Activated CD4-positive, alpha-beta T cell treated with anti-CD3 and anti-CD28 coated beads for 1 hour (primary cell): ENCODE measurements around the gene ROS1.

ENCODE experiments used
- DNase-seq: peaks from one replicate; pipeline ENCODE4 v3.0.0-alpha.2; 2020

The ROS1 gene

DNA sequence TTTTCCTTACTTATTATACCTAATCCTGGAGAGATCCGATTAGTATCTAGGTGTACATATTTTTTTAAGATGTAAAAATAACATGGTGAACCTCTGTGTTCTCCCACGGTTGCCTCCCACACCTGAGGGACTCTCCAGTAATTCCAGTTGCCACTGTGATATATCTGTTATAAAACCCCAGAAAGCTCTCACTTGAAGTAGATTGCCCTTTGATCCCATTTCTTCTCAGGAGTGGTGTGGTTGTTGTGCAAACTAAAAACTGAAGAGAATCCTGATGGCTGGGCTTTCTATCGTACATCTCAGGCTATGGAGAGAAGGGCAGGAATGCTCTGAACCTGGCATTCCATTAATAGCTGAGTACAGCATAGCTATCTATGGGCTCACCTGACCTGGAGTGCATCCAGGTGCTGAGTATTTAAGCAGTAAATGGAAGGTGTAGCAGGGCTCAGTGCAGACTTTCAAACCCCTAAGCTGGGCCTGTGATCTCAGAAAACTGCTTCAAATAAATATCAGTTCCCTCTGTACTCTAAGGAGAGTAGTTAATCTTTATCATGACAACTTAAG, 119.4 kb downstream of the ROS1 start:
- no peak for DNase-seq

DNA sequence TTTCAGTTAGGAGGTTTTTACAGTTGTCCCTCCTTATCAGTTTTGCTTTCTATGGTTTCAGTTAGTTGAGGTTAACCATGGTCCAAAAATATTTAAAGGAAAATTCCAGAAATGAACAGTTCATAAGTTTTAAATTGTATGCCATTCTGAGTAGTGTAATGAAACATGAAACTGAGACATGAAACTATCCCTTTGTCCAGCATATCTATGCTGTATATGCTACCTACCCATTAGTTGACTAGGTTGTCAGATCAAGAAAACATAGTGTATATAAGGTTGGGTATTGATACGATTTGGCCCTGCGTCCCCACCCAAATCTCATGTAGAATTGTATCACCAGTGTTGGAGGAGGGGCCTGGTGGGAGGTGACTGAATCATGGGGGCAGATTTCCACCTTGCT, 121.3 kb downstream of the ROS1 start:
- no peak for DNase-seq

DNA sequence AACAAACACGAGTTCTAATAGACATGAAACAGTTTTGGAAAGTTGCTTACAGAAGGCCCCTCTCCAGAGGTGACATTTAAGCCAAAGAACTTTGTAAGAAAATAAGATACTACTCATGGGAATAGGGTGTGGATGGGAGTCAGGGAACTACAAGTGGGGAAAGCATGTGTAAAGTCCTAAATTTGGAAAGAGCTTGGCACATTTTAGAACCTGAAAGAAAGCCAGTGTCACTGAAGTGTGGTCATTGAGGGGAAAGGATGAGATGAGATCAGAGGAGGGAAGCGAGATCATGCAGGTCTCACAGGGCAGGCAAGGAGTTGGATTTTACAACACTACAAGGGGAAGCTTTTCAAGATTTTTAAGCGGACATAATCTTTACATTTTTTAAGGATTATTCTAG, 122.4 kb downstream of the ROS1 start:
- no peak for DNase-seq

DNA sequence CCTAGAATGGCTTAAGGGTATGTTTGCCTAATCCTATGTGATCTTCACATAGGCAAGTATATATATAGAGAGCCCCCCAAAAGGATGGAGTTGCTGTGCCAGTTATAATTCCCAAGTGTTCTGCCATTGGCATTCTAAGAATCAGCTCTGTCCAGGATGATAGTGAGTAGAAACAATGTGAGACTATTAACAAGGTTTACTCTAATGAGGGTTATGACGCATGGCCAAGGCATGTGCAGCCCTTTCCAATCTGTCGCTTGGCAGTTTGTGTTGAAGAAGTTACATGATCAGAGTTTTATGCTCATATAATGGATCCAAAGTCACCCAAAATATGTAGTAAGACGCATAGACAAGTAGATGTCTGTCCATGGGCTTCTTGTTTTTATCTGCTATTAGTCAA, 126.8 kb downstream of the ROS1 start:
- no peak for DNase-seq

DNA sequence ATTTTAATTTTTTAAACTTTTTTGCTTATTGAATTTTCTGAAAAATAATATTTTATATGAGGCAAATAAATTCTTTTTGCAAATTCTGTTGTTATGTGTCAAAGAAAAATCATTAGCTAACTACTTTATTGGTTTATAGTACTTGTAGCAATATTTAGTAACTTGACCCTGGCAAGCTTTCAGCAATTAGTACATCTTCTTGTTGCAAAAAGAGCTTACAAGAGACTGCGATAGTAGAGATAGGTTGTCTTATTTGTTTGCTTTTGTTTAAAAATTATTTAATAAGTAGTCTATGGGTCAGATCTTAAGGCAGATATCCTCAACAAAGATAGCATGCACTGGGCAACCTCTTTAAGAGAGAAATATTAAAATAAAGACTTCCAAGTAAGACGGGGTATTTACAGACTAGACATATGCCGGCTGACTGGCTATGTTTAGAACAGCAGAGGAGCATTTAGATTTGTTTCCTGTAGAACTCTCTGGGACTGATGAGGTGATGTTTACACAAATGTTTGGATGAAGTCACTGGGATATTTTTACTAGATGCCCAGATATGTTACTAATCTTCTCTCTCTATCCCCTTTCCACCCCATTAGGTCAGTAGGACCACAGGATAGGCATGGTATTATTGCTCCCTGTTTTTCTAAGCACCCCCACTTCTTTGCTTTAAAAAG, 135.4 kb downstream of the ROS1 start:
- DNase-seq = no peak

DNA sequence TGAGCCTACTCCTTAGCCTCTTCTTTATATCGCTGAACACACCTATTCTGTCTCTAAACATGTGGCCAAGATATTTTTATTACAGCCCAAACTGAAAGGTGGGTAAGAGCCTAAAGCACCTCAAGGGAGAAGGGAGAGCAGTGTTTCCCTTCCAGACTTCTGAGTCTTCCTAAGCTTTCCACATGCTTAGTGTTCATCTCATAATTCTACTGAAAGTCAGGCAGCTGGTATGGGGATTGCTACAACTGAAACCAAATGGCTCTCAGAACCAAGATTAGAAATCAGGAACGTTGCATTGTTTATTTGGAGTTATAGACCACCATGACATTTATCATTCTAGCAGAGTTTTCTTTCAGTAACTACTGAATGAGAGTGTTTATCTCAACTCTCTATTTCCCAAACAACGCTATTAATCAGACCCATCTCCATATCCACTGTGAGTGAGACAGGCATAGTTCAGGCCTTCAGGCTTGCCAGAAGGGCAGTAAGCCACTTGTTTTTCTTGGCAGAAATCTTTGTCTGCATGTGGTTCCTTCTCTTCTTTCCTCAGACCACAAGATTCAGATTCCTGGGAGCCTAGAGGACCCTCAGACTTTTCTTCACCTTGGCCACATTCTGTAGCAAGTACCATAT, 137.5 kb downstream of the ROS1 start:
- DNase-seq = no peak

DNA sequence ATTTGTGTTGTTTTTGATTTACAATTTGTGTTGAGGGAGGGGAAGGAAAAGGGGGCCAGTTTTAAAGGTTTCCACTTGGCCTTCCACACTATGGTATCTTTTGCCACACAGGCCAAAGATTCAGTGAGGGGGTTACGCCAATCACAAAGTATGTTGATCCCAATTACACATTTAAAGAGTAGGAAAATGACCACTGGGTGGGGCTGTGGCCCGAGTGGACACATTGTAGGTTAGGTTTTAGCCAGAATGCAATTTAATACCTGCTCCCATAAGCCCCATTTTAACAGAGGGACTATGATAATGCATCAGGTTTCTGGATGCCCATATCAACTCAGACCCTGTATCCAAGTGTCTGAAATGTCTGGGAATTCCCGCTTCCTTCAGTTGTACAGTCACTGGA, 144.8 kb downstream of the ROS1 start:
- no peak for DNase-seq

DNA sequence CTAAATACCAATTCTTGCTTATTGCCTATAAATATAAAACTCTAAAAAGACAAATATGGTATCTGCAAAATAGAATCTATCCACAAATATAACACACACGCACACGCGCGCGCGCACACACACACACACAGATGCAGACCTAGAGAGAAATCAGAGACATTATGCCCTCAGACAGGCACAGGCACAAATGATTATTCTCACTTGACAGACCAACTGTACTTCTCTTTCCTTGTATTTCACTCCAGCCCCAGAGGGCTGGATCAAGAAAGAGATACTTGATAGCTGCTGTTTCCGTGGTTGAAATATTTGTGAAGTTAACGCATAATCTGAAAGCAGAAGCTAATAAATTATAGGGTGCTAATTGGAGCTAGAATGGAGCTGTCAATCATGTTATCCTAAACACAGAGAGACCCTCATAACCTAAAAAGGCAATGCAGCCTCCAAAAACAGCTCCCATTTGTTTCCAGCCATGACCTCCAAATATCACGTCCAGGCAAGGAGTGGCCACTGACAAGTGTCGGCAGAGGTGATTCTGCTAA, 148.9 kb downstream of the ROS1 start:
- DNase-seq = no peak

DNA sequence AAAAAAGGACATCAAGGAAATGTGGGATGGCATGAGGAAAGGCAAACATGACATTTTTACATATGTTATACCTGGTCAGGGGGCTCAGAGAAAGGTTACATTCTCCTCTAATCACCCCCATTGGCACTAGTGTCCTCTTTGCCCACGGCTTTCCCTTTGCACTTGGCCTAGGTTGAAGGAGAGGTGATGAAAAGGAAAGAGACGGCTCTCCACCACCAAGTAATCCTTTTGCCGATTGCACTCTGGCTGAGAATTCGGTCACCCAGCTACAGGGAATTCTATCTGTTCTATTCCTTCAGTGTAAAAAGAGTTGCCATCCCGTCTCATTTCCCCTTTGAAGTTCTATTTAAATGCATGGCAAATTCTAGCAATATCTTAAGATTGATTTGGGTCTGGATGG, 150.0 kb downstream of the ROS1 start:
- DNase-seq = no peak

DNA sequence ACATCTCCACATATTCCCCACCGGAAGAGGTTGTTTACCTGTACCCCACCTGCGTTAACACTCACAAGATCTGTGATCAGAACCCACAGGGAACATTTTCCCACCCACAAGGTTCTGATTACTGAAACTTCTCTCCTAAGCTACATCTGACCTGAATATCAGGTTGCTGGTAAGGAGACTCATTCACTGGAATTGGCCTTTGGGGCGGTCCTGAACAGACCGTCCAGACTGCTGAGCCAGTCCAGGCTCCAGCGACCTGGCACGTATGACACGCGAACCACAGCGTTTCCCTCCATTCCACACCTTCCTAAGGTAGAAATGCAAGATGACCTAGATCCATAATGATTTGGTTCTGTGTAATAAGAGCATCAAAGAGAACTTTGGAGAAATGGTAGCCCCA, 150.5 kb downstream of the ROS1 start:
- no peak for DNase-seq

DNA sequence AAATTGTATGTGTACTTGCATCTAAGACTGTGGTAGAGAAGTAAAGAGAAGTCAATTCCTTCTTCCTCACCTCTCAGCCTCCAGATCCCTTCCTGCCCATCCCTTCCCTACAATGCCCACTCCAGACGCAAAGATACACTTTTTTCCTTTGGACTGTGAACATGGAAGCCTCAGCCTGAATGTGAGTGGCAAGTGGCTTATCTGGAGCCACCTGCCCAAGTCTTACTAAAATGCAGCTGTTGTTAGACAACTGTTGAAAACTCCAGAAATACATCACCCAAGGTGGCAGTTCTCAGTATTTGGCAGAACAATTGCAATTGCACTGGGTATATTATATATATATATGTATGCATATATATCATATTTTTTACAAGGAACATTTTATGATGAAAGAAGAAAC, 152.9 kb downstream of the ROS1 start:
- no peak for DNase-seq

DNA sequence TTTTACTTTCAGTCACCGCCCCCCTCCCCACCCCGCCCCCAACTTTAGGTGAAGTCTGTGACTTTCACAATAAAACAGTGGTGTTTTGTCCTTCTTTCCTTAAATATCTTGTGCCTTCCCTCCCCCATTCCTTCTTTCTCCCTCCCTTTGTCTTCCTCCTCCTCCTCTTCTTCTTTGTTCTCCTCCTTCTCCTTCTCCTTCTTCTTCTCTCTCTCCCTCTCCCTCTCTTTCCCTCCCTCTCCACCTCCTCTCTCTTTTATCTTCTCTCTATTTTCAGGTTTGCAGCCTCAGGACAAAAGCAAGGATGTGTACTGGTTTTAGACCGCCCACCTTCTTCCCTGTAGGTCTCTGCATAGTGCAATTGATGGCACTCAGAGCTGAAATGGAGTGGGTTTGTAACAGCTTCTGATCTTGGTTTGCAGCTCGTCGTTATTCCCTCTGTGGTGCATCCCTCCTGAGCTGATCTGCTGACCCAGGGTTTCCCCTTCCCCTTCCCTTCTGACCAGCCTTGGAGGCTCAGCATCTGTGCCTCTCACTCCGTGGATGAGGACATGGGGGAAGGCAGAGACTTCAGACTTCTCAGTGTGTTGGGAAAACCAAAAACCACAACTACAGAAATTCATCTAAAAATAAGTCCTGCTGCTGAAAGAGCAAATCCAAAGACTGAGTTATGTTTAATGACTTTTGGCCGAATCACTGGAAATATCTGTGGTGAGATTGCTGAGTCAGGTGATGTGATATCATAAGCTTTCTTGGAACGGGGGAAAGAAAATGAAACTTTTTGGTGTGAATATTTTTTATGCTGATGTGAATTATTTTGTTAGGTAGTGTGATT, 153.5 kb downstream of the ROS1 start:
- DNase-seq = no peak

DNA sequence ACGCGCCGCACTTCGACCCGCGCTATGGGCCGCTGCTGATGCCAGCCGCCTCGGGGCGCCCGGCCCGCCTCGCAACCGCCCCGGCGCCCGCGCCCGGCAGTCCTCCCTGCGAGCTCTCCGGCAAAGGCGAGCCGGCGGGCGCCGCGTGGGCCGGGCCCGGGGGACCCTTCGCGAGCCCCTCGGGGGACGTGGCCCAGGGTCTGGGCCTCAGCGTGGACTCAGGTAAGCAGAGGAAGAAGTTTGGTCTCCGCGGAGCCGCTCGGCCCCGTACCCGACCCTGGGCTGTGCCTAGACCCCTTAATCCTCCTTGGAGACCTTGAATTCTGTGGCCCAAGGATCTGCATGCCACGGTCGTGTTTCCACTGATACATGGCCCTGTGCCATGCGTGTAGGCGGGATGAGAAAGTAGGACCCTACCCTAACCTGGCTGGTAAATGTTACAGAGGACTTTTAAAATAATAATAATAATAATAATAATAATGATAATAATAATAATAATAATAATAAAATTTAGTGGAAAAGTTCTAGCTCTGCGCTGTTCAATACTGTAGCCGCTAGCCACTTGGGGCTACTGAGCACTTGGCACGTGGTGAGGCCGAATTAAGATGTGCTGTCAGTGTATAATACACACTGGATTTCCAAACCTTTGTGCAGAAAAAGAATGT, 154.8 kb downstream of the ROS1 start:
- DNase-seq = no peak

DNA sequence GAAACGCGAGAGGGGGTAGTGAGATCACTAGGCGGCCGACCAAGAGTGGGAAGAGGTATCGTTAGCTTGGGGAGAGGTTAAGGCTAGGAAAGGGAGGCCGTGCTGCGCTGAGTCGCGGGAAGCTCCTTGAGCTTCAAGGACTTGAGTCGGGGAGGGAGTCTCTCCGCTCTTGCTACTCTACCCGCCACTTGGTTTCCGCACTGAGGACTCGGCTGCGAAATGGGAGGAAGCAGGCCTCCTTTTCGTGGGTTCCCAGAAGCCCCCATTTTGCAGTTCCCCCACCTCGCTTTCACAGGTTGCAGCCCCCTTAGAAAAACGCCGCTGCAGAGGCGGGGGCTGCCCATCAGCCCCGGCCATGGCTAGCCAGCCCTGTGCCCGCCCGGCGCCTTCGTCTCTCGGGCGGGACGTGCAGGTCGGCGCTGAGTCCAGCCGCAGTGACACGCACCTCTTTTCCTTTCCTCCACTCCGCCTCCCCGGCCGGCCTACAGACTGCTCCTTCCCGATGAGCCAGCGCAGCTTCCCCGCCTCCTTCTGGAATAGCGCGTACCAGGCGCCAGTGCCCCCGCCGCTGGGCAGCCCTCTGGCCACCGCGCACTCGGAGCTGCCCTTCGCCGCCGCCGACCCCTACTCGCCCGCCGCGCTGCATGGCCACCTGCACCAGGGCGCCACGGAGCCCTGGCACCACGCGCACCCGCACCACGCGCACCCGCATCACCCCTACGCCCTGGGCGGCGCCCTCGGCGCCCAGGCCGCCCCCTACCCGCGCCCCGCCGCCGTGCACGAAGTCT, 155.5 kb downstream of the ROS1 start:
- DNase-seq = no peak

DNA sequence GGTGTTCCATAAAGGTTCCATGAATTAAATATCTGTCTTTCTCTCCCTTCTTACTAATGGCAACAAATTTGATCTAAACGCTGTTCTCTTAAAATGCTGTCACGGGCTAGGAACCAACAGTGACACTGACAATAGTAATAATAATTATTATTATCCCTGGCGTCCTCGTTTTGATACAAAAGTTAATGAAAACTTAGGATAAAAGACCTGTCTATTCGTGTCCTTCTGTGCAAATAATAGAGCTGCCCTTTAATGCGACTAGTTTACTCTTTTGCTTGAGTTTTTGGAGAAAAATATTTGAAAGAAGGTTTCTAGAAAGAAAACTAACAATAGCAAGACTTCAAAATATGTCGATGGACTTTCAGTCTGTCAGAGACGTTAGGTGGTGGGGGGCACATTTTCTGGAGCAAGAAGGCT, 156.1 kb downstream of the ROS1 start:
- DNase-seq = no peak

DNA sequence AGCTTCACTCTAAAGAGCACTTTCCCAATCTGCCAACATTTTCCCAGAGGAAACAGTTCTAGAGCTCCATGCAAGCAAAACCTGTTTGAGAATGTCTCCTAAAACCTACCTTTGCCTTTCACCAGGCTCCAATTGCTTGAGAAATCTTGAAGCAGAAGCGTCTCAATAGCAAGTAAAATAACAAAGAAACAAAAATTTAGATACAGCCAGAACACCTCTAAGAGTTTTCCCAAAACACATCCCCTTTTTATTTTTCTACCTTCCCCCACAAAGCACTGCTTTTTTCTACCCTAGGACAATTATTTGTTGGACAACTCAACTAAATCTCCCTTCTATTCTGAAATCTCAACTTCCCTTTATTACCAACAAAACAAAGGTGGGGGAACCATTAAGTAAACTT, 156.8 kb downstream of the ROS1 start:
- no peak for DNase-seq

DNA sequence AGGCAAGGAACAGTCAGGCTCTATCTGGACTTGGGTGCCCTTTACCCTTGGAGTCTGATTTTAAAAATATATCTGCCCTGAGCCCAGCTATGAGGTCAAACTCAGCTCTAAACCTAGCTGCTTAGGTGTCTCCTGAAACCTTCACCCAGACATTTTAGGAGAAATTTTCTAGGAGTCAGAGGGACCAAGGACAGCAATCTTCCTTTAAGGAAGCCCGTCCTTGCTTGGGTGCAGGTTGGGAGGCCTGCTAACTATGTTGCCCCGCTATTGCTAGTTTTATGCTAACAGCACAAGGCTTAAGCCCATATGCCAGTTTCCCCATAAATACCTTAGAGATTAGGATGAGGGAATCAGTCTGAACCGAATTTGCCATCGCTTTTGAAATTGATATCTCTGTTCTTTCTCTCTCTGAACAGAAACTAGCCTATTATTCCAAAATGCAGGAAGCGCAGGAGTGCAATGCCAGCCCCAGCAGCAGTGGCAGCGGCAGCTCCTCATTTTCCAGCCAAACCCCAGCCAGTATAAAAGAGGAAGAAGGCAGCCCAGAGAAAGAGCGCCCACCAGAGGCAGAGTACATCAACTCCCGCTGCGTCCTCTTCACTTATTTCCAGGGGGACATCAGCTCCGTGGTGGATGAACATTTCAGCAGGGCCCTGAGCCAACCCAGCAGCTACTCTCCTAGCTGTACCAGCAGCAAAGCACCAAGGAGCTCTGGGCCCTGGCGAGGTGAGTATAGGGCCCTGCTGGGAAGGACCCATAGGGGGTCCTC, 157.8 kb downstream of the ROS1 start:
- no peak for DNase-seq

DNA sequence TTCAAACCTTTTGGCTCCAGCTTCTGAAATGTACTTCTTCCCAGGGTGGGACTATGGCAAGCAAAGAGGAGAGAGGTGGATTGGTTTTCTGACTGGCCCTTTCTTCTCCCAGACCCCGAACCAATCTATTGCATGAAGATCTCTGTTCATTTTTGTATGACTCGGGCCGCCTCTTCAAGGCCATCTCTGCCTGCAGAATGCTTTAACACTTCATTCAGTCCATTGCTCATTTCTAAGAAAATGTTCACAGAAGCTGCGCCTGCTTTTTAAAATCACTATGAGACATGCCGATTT, 158.7 kb downstream of the ROS1 start:
- DNase-seq = no peak

DNA sequence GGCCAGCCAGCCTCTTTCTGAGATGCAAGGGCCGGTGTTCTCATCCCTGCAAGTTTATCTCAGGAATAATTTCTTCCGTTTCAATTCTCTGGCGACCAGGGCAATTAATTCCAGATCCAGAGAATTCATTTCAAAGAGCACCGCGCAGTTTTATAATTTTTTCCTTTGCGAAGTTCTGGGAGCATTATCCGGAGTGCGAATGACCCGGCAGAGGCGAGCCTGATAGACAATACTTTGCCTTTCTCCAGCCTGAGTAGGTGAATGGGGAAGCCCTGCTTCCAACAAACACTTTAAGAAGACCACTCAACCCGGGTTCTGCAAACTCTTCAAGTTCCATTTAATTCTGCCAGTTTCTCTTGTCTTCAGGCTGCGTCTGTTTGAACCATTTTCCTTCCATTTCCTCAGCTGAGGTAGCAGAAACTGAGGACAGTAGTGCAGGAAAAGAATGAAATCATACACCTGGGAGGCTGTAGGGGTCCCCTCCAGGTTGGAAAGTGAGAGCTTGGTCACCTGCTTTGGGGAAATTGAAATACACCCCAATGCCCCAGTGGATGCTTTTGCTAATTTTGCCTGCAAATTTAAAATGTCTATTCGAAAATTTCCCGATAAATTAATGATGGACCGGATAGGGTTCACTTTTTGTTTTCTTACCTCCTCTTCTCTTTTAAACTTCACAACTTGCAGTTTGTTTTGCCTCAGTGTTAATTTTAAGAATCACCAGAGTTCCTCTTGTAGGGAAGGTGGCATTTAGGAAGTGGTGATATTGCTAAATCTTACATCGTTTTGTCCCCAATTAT, 159.3 kb downstream of the ROS1 start:
- no peak for DNase-seq

DNA sequence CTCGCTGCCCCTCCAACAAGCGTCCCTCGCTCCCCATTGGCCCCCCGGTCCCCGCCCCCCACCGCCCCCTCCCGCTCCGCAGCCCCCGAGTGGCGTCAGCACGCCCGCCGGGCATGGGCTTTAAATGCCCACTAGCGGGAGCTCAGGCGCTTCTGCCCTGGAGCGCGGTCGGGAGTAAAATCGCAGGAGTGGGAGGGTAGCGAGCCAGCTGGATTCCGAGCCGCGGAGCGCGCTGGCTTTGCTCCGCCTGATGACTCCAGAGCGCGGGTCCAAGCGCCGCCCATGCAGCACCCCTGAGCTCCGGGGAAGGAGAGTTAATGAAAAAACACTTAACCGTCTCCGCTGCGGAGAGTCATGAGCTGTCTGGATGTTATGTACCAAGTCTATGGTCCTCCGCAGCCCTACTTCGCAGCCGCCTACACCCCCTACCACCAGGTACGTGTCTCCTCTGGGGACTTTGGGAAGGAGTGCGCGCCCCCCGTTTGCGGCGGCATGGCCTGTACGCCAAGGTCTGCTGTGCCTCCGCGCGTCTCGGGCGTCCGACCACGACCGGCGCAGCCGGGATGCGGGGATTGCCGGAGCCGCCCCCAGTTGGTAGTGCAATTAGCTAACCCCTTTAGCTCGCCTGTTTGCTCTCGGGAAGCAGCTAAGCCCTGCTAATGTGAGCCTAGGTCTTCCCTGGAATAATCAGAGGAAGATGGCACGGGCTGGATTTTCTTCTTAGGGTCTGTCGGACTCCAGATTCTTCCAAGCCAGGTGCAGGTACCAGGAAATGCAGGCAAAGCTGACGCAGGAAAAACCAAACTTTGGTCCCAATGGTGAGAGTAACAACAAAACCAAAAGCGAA, 160.1 kb downstream of the ROS1 start, which contains the start of gene VGLL2:
Gene VGLL2 (plus strand): TSS at position 149 of the 847 bp plus-strand sequence. CDS start 206 bp downstream, at position 355.
- no peak for DNase-seq
